GM21423 (cell line): ENCODE results near the gene KLF12.

ENCODE experiments used
- ATAC-seq: cut with Tn5 transposase; IDR thresholded peaks from one replicate; pipeline ENCODE4 v1.9.1; 2021; ENCODE audit warnings: mild to moderate bottlenecking, moderate library complexity; ENCODE audit not compliant: unreplicated experiment

The KLF12 gene

GRCh38 chr13:74134221-74134776 lies at the start of gene KLF12:
TSS of gene KLF12 (minus strand) at chr13:74134404.
- ATAC-seq = peak; percentile 62

GRCh38 chr13:74182491-74182890 lies 48.3 kb upstream of the KLF12 start:
- ATAC-seq = no peak

GRCh38 chr13:74174810-74175209 lies 40.6 kb upstream of the KLF12 start:
- ATAC-seq = no peak

- ATAC-seq = no peak
Measured at GRCh38 chr13:74173822-74174221, 39.6 kb upstream of the KLF12 start.

- ATAC-seq = no peak
Measured at GRCh38 chr13:74171641-74172040, 37.4 kb upstream of the KLF12 start.

GRCh38 chr13:74169676-74170075 lies 35.5 kb upstream of the KLF12 start:
- no peak for ATAC-seq

GRCh38 chr13:74168263-74168675 lies 34.1 kb upstream of the KLF12 start:
- no peak for ATAC-seq

- no peak for ATAC-seq
Measured at GRCh38 chr13:74166261-74167004, 32.2 kb upstream of the KLF12 start.

GRCh38 chr13:74162782-74163181 lies 28.6 kb upstream of the KLF12 start:
- no peak for ATAC-seq

- ATAC-seq = no peak
Measured at GRCh38 chr13:74162135-74162534, 27.9 kb upstream of the KLF12 start.

- ATAC-seq = no peak
Measured at GRCh38 chr13:74158571-74159352, 24.6 kb upstream of the KLF12 start.

GRCh38 chr13:74158028-74158427 lies 23.8 kb upstream of the KLF12 start:
- no peak for ATAC-seq

- no peak for ATAC-seq
Measured at GRCh38 chr13:74154981-74155380, 20.8 kb upstream of the KLF12 start.

GRCh38 chr13:74153316-74153715 lies 19.1 kb upstream of the KLF12 start:
- ATAC-seq = no peak

GRCh38 chr13:74151859-74152258 lies 17.7 kb upstream of the KLF12 start:
- ATAC-seq = no peak

GRCh38 chr13:74148352-74148751 lies 14.1 kb upstream of the KLF12 start:
- no peak for ATAC-seq

GRCh38 chr13:74145249-74145975 lies 11.2 kb upstream of the KLF12 start:
- no peak for ATAC-seq

GRCh38 chr13:74144269-74144668 lies 10.1 kb upstream of the KLF12 start:
- no peak for ATAC-seq

GRCh38 chr13:74142257-74142656 lies 8.1 kb upstream of the KLF12 start:
- no peak for ATAC-seq

GRCh38 chr13:74138241-74138640 lies 4.0 kb upstream of the KLF12 start:
- no peak for ATAC-seq

- no peak for ATAC-seq
Measured at GRCh38 chr13:74136084-74136658, 2.0 kb upstream of the KLF12 start.
